ENCODE results near the gene CLEC3B.
"Not testable (repeated sequence)": the region's sequence is repeated elsewhere in the genome, so short reads cannot be mapped to it uniquely, and the experiment has no call there.

CLEC3B gene

DNA sequence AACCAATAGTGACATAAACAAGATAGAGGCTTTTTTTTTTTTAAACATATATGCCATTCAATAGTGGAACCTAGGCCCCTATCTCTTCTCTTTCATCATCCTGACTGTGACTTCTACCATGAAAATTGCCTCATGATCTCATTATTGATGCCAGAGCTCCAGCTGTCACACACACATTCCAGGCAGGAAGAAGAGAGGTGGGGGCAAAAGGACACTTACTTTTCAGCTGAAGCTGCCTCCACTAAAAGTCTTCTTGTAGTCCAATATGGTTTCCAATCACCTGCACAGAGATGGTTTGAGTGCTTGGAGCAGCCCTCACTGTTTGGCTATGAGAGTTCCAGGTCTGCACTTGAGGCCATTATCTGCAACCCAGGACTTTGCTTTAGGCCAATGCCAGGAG lies 45.0 kb downstream of the CLEC3B start:
- FAIRE-seq, result no peak

DNA sequence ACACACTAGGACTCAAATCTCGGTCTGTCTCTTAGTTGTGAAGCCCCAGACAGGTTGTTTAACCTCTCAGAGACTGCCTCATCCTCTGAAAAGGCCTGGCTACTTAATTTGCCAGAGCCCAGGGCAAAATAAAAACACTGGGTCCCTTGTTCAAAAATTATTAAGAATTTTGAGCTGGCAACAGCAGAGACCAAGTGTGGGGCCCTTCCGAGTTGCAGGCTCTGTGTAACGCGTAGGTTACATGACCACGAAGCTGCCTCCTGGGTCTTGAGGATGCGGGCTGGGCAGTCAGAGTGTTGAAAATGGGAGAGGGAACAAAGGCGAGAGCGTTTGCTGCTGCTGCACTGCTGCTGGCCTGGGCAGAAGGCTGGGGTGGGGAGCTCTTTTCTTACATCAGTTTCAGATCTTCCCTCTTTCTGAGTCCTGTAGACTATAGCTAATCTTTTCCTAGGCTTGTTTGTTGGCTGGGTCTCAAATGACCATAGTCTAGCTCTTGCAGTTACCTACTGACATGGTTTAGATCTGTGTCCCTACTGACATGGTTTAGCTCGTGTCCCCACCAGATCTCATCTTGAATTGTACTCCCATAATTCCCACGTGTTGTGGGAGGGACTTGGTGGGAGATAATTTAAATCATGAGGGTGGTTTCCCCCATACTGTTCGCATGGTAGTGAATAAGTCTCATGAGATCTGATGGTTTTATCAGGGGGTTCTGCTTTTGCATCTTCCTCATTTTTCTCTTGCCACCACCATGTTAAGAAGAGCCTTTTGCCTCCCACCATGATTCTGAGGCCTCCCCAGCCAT lies 49.9 kb downstream of the CLEC3B start:
- FAIRE-seq, result no peak

DNA sequence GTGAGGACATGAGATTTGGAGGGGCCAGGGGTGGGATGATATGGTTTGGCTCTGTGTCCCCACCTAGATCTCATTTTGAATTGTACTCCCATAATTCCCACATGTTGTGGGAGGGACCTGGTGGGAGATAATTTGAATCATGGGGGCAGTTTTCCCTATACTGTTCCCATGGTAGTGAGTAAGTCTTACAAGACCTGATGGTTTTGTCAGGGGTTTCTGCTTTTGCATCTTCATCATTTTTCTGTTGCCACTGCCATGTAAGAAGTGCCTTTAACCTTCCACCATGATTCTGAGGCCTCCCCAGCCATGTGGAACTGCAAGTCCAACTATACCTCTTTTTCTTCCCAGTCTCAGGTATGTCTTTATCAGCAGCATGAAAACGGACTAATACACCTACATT lies 52.2 kb downstream of the CLEC3B start:
- FAIRE-seq, result not testable (repeated sequence)

DNA sequence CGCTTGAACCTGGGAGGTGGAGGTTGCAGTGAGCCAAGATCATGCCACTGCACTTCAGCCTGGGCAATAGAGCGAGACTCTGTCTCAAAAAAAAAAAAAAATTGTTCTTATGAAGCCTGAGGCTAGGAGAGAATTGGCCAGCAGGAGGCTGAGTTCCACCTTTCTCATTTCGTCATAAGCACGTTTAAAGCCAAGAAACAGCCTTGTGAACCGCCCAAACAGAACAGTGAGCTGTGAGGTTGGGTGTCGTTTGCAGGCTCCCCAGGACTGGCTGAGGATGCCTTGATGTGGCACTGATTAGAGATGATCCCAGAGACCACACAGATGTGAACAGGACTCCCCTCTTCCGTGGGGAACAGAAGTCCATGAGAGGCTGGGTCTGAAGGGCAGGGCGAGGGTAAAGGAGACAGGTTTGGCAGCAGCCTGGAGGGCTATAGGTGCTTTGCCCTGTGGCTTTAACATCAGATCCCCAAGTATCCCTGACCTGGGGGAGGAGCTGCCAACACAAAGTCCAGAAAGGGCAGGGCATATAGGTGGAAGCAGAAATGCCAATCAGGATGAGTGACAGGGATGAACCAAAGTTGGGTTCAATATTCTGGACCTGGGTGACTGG lies 52.9 kb downstream of the CLEC3B start:
- no peak for FAIRE-seq

DNA sequence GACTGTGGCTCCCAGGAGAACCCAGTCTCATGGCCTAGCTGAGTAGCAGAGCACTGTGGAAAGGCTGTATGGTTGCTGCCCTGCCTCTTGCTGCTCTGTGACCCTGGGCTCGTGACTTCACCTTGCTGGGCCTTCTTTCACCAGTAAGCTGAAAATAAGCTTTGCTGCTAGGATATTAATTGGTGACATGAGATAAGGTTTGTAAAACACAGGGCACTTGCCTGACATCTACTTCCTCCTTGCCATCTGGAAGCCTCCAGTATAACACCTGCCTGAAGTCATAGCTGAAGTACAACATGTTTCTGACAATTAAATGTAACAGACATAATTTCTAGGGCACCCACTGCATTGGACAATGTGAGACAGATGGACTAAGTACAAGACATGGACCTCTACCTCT lies 53.6 kb downstream of the CLEC3B start:
- no peak for FAIRE-seq

DNA sequence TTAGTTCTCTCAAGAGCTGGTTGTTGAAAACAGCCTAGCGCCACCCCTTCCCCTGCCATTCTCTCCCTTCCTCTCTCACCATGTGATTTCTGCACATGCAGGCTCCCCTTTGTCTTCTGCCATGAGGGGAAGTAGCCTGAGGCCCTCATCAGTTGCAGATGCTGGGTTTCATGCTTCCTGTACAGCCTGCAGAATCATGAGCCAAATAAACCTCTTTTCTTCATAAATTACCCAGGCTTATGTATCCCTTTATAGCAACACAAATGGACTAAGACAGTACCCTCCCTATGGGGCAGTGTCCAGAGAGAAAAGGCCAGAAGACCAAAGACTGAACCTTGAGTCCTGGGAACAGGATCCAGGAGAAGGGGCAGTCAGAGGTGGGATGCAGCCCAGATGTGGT lies 54.7 kb downstream of the CLEC3B start:
- FAIRE-seq, result no peak

DNA sequence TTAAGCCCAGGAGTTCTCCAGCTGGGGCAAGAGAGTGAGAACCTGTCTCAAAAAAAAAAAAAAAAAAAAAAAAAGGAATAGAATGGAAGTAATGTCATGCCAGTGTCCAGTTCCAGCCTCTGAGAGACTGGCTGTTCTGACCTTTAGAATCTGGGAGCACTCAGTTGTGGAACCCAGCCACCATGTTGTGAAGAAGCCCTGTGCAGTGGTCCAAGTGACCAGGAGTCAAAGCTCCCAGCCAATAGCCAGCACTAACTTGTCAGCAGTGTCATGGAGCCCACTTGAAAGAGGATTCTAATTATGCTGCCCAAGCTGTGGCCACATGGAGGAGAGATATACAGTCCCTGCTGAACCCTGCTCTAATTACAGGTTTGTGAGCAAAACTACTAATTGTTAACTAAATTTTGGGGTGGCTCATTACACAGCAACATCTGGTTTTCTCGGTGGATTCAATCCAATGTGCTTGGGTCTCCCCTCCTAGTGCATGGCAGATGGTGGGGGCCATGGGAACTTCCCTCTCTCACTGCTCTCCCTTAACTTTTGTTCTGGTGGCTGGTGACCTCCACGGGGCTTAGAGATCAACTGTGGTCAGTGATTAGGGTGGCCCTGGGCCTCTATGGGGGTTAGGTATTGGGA lies 55.5 kb downstream of the CLEC3B start:
- FAIRE-seq, result no peak

DNA sequence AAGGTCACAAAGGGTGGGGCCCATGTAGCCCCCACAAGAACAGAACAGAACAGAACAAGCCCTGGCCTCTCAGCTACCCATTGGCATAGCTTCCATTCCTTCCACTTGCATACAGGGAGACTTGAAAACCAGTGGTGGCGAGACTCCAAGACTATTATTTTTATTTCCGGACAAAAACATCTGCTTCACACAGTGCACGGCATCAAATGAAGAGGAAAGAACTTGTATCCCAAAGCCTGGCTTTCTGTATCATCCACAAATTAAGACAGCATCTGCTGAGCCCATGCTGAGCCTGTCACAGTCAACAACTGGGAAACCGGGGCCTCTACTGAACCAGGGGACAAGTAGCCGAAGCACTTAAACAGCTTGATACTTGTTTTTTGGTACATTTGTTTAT lies 56.0 kb downstream of the CLEC3B start:
- no peak for FAIRE-seq

DNA sequence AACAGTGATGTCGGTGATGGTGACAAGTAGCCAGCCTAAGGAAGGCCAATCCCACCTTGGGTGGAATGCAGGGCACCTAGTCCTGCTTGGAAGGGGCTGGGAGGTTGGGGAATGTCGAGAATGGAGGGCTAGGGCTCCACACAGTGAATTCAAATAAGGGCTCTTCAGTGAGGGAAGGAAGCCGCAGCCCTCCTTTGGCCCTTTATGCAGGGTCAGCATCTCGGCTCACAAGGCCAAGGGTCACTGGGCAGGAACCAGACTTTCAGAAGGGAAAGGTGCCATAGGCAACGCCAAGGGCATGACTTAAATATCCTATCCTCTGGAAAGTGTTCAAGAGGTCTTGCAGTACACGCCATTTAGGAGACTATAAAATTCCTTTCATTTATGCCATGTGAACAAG lies 56.9 kb downstream of the CLEC3B start:
- FAIRE-seq, result no peak

DNA sequence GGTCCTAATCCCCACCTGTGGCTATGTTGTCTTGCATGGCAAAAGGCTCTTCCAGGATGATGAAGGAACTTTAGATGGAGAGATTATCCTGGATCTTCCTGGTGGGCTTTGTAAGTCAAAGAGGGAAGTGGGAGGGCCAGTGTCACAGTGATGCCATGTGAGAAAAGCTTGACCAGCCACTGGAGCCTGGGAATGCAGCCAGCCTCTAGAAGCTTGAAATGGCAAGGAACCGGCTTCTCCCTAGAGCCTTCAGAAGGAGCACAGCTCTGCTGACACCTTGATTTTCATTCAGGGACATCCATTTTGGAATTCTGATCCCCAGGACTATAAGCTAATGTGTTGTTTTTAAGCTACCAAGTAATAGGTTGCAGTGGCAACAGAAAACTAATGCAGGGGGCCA lies 58.3 kb downstream of the CLEC3B start:
- FAIRE-seq, result no peak

DNA sequence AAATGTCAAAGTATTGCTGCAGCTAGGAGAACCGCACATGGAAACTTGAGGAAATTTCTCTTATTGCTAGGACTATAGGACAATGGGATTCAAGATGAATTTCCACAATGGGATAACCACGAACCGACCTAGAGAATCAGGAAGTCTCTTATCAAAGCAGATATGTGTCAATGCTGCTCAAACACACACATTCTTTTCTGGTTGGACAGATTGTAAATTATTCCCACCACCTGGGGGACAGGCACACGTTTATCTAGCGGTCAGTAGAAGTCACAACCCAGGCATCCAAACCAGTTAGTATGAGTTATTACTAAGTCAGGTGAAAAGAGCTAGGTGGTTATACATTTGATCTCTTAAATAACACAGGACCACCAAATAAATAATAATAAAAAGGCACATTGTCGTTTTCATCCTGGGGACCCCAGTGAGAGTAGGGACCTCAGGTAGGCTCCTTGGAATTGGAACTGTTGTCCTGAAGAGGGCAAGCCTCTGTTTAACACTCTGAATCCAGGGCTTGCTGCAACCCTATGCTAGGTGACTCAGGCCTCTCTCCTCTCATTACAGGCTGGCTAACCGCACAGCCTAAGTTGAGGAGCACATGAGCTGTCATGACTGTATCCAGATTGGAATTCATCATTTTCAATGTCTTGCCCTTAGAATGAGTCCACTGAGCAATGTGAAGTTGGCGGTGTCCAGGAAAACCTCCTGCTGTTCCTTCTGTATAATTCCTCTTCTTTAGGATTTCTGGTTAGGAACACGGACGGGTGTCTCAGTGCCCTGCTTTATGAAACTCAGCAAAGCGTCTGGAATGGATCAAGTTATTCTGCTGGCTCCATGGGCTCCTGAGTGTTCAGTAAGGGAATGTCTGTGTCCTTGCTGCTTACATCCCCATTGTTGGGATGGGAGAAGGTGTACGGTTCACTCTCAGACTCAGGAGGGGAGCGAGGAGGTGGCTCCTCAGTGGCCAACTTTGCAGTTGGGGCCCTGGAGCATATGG lies 59.0 kb downstream of the CLEC3B start:
- FAIRE-seq, result no peak

All from endometrium (tissue), 2 donors.